H9 (cell line): Measurements from ENCODE around the gene SCNN1B. TPM values are rescaled to one million over a fixed set of nuclear protein-coding genes. Genes with fewer than 3 reads are reported as not detected.
"Not testable (repeated sequence)": the region's sequence is repeated elsewhere in the genome, so short reads cannot be mapped to it uniquely, and the experiment has no call there.

Source experiments
- DNase-seq: peaks from one replicate; pipeline ENCODE4 v3.0.0-alpha.2; 2017
- H2AFZ ChIP-seq: one replicate; pipeline ENCODE4 v1.6.1; 2013; ENCODE audit warnings: mild to moderate bottlenecking, low read length, control low read depth, moderate library complexity
- H2AK5ac ChIP-seq: 2 replicates; pipeline ENCODE4 v1.6.1; 2013; ENCODE audit warnings: low read length, control low read depth, mixed read lengths; ENCODE audit not compliant: insufficient read length
- H2BK120ac ChIP-seq: one replicate; pipeline ENCODE4 v1.6.1; 2013; ENCODE audit warnings: low read depth, mild to moderate bottlenecking, low read length, control low read depth, inconsistent platforms; ENCODE audit not compliant: poor library complexity, severe bottlenecking
- H2BK12ac ChIP-seq: 2 replicates; pipeline ENCODE4 v1.6.1; 2013; ENCODE audit warnings: low read length, control low read depth, mixed read lengths, low read depth; ENCODE audit not compliant: insufficient read length
- H2BK15ac ChIP-seq: 2 replicates; pipeline ENCODE4 v1.6.1; 2013; ENCODE audit warnings: low read depth, low read length, control low read depth
- H2BK20ac ChIP-seq: one replicate; pipeline ENCODE4 v1.6.1; 2013; ENCODE audit warnings: low read depth, mild to moderate bottlenecking, low read length, control low read depth, inconsistent platforms; ENCODE audit not compliant: poor library complexity, severe bottlenecking
- H2BK5ac ChIP-seq: 2 replicates; pipeline ENCODE4 v1.6.1; 2013; ENCODE audit warnings: low read length, control low read depth, mixed read lengths; ENCODE audit not compliant: insufficient read length
- H3K14ac ChIP-seq: 2 replicates; pipeline ENCODE4 v1.6.1; 2013; ENCODE audit warnings: low read length, control low read depth; ENCODE audit not compliant: insufficient read depth
- H3K18ac ChIP-seq: 2 replicates; pipeline ENCODE4 v1.6.1; 2013; ENCODE audit warnings: low read depth, mild to moderate bottlenecking, mixed read lengths, low read length, control low read depth; ENCODE audit not compliant: insufficient read length
- H3K23ac ChIP-seq: 2 replicates; pipeline ENCODE4 v1.6.1; 2013; ENCODE audit warnings: low read length, control low read depth, mixed read lengths, low read depth; ENCODE audit not compliant: insufficient read length
- H3K23me2 ChIP-seq: 2 replicates; pipeline ENCODE4 v1.6.1; 2013; ENCODE audit warnings: low read depth, mild to moderate bottlenecking, mixed read lengths, low read length, control low read depth; ENCODE audit not compliant: insufficient read length, poor library complexity, severe bottlenecking
- H3K27ac ChIP-seq: 2 replicates; pipeline ENCODE4 v1.5.1; 2013; ENCODE audit warnings: low read length, control low read depth, mixed read lengths, low read depth; ENCODE audit not compliant: insufficient read length
- H3K27me3 ChIP-seq: 2 replicates; pipeline ENCODE4 v1.6.1; 2013; ENCODE audit warnings: low read length, control low read depth, inconsistent platforms; ENCODE audit not compliant: insufficient read depth
- H3K4ac ChIP-seq: 2 replicates; pipeline ENCODE4 v1.6.1; 2013; ENCODE audit warnings: low read depth, mild to moderate bottlenecking, control low read depth, inconsistent platforms, low read length, moderate library complexity
- H3K4me1 ChIP-seq: 2 replicates; pipeline ENCODE4 v1.6.1; 2013; ENCODE audit warnings: low read length, control low read depth, inconsistent platforms; ENCODE audit not compliant: insufficient read depth
- H3K4me2 ChIP-seq: 2 replicates; pipeline ENCODE4 v1.6.1; 2013; ENCODE audit warnings: low read length, control low read depth, mixed read lengths; ENCODE audit not compliant: insufficient read length, insufficient read depth
- H3K56ac ChIP-seq: 2 replicates; pipeline ENCODE4 v1.6.1; 2013; ENCODE audit warnings: low read depth, mild to moderate bottlenecking, mixed read lengths, low read length, control low read depth; ENCODE audit not compliant: insufficient read length
- H3K79me1 ChIP-seq: 2 replicates; pipeline ENCODE4 v1.6.1; 2013; ENCODE audit warnings: low read depth, mild to moderate bottlenecking, moderate library complexity, low read length, control low read depth, inconsistent platforms; ENCODE audit not compliant: insufficient read depth, poor library complexity, severe bottlenecking
- H3K79me2 ChIP-seq: 2 replicates; pipeline ENCODE4 v1.6.1; 2013; ENCODE audit warnings: low read length, control low read depth, inconsistent platforms; ENCODE audit not compliant: insufficient read depth
- H3K9ac ChIP-seq: 2 replicates; pipeline ENCODE4 v1.6.1; 2013; ENCODE audit warnings: low read length, control low read depth, mixed read lengths; ENCODE audit not compliant: insufficient read length; ENCODE audit errors: extremely low read depth
- H3K9me3 ChIP-seq: one replicate; pipeline ENCODE4 v1.6.1; 2013; ENCODE audit warnings: low read depth, low read length, inconsistent platforms; ENCODE audit not compliant: control insufficient read depth
- H3T11ph ChIP-seq: one replicate; pipeline ENCODE4 v1.6.1; 2013; ENCODE audit warnings: mild to moderate bottlenecking, low read length, control low read depth, inconsistent platforms
- H4K20me1 ChIP-seq: one replicate; pipeline ENCODE4 v1.6.1; 2013; ENCODE audit not compliant: control insufficient read depth, insufficient read length, insufficient read depth
- H4K5ac ChIP-seq: 2 replicates; pipeline ENCODE4 v1.6.1; 2013; ENCODE audit warnings: low read depth, mild to moderate bottlenecking, mixed read lengths, low read length, control low read depth; ENCODE audit not compliant: insufficient read length
- H4K8ac ChIP-seq: replicated peaks from 2 replicates; pipeline ENCODE4 v1.6.1; 2013; ENCODE audit warnings: low read length, control low read depth, mixed read lengths, low read depth; ENCODE audit not compliant: insufficient read length
- H4K91ac ChIP-seq: 2 replicates; pipeline ENCODE4 v1.6.1; 2013; ENCODE audit warnings: low read depth, mild to moderate bottlenecking, moderate library complexity, mixed read lengths, low read length, control low read depth; ENCODE audit not compliant: insufficient read length
- H3K27ac Mint-ChIP-seq, 3 experiments: 2 replicates in 2 of 3; 3 replicates in 1 of 3; pipeline ENCODE4 v1.8.0; 2020 to 2021; ENCODE audit warnings: mixed read lengths in 3 of 3, mild to moderate bottlenecking in 1 of 3, moderate library complexity in 1 of 3
- H3K27me3 Mint-ChIP-seq: 2 replicates; pipeline ENCODE4 v1.8.0; 2021; ENCODE audit warnings: low read depth, mild to moderate bottlenecking, moderate library complexity, mixed read lengths
- H3K36me3 Mint-ChIP-seq, 3 experiments: 2 replicates in 2 of 3; 3 replicates in 1 of 3; pipeline ENCODE4 v1.8.0; 2020 to 2021; ENCODE audit warnings: low read depth in 3 of 3, mixed read lengths in 3 of 3; ENCODE audit not compliant: insufficient read depth in 1 of 3
- H3K4me1 Mint-ChIP-seq, 2 experiments: 2 replicates each; pipeline ENCODE4 v1.8.0; 2020; ENCODE audit warnings: mixed read lengths in 2 of 2
- H3K4me3 Mint-ChIP-seq, 2 experiments: 2 replicates in 1 of 2; 3 replicates in 1 of 2; pipeline ENCODE4 v1.8.0; 2020 to 2021; ENCODE audit warnings: mild to moderate bottlenecking in 2 of 2, mixed read lengths in 2 of 2, moderate library complexity in 1 of 2
- H3K9me3 Mint-ChIP-seq, 2 experiments: 2 replicates in 1 of 2; 3 replicates in 1 of 2; pipeline ENCODE4 v1.8.0; 2020; ENCODE audit warnings: mild to moderate bottlenecking in 2 of 2, mixed read lengths in 2 of 2, moderate library complexity in 1 of 2
- CTCF ChIP-seq: fragments of 200-600 bp; sonication (generic); conservative IDR thresholded peaks from 3 replicates; pipeline ENCODE4 v1.8.0; 2021; ENCODE audit warnings: antibody characterized with exemption, mild to moderate bottlenecking
- WGBS: extraction: QIAGEN DNeasy Blood & Tissue Kit; methylation state at CpG from one replicate; pipeline ENCODE4 v1.1.7; 2013; ENCODE audit warnings: missing lambda C conversion rate, low lambda C conversion rate, mixed read lengths; ENCODE audit not compliant: insufficient read length; ENCODE audit errors: extremely low coverage; 5-methylcytosine and 5-hydroxymethylcytosine counted together
- total RNA-seq: library from RNA; stranded (reverse); gene quantifications from 2 replicates; pipeline ENCODE4 v1.2.1, GENCODE V29; 2021

SCNN1B gene
- total RNA-seq, 1 experiment from 2014 or later: 0.11 TPM

DNA sequence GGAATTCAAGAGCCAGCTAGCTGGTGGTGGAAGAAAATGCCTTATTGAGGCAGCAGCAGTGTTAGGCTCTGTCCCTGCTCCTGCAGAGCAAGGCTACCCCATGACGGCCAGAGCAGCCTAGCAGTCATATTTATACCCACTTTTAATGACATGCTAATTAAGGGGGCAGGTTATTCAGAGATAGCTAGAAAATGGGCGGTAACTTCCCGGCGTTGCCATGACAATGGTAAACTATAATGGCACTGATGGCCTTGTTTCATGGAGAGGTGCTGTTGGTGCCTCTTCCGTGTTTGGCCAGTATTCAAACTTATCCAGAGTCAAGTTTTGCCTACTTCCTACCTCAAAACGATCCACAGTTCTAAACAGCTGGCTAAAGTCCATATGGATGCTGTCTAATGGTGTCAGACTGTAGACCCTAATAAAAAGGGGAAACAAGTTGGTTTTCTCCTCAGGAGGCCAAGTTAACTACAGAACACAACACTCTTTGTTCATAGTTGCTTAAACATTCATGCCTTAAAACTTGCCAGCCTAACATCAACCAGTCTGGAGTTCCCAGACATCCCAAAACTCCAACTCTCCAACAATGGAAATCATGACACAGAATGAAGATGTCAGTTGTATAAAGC lies 3.7 kb upstream of the SCNN1B start:
- Histone ChIP-seq H2BK12ac (no peak overlapping the region), H3T11ph (no peak overlapping the region), H3K18ac (no peak overlapping the region), H2AK5ac (no peak overlapping the region), H2BK5ac (no peak overlapping the region), H3K4me2 (no peak overlapping the region), H3K4ac (no peak overlapping the region), H2BK20ac (no peak overlapping the region), H2BK120ac (no peak overlapping the region), H3K27ac (no peak overlapping the region), H2AFZ (no peak overlapping the region), H3K79me1 (no peaks in the 10 kb centered on the region), H4K91ac (no peak overlapping the region), H3K79me2 (no peaks in the 10 kb centered on the region), H3K9me3 (no peaks in the 10 kb centered on the region), H3K27me3 (peaks cover 18% of the 10 kb centered on the region; the same call in 1 of the 2 replicates), H3K56ac (no peak overlapping the region), H3K23ac (no peak overlapping the region), H3K14ac (no peak overlapping the region), H3K4me1 (no peaks in the 10 kb centered on the region), H3K9ac (no peak overlapping the region), H4K8ac (no peak overlapping the region), H4K5ac (no peak overlapping the region), H3K23me2 (peaks cover 5% of the 10 kb centered on the region), H4K20me1 (no peaks in the 10 kb centered on the region), H2BK15ac (no peak overlapping the region)
- peaks cover 0 to 5% (median 2%) of the 10 kb centered on the region in 3 experiments; a peak in 2 of 7 replicates for H3K36me3 Mint-ChIP-seq
- peaks cover 2% of the 10 kb centered on the region in 2 experiments; a peak in 2 of 5 replicates for H3K9me3 Mint-ChIP-seq
- TF ChIP-seq CTCF: no peak
- H3K4me1 Mint-ChIP-seq: peaks cover 12 to 14% of the 10 kb centered on the region in 2 experiments
- no CpG with 5 or more reads among the region's 6 CpGs for WGBS
- no peak overlapping the region for H3K4me3 Mint-ChIP-seq
- no peak overlapping the region for H3K27ac Mint-ChIP-seq
- DNase-seq: no peak
- peaks cover 47% of the 10 kb centered on the region for H3K27me3 Mint-ChIP-seq

- WGBS: no CpG with 5 or more reads among the region's 3 CpGs
- H2AFZ ChIP-seq, H2BK20ac ChIP-seq, H3K4ac ChIP-seq, H3K9me3 Mint-ChIP-seq, H3K4me3 Mint-ChIP-seq, H3K9ac ChIP-seq, H3K27ac ChIP-seq, H3K79me2 ChIP-seq, H3K9me3 ChIP-seq, H4K8ac ChIP-seq, H3K56ac ChIP-seq, H4K20me1 ChIP-seq, H3K14ac ChIP-seq, H3K79me1 ChIP-seq, H3K23me2 ChIP-seq, H2AK5ac ChIP-seq, DNase-seq, H3K4me2 ChIP-seq, H2BK5ac ChIP-seq, H4K5ac ChIP-seq, H3K27ac Mint-ChIP-seq, H3K18ac ChIP-seq, H2BK12ac ChIP-seq, H4K91ac ChIP-seq, H3K23ac ChIP-seq, H3K36me3 Mint-ChIP-seq, H3K4me1 ChIP-seq, H3T11ph ChIP-seq, H2BK120ac ChIP-seq, H2BK15ac ChIP-seq: not testable (repeated sequence)
- peaks cover 18% of the 10 kb centered on the region; the same call in 1 of the 2 replicates for H3K27me3 ChIP-seq
- Mint-ChIP-seq H3K4me1 (peaks cover 12 to 14% of the 10 kb centered on the region in 2 experiments), H3K27me3 (peaks cover 61% of the 10 kb centered on the region)
These were observed 2.3 kb upstream of the SCNN1B start for GRCh38 chr16:23299815-23300214.
